Osteoblast (primary cell): ENCODE results near the gene HNRNPL. TPM values are rescaled to one million over a fixed set of nuclear protein-coding genes. Genes with fewer than 3 reads are reported as not detected.

ENCODE experiments used
- DNase-seq: peaks from one replicate; pipeline ENCODE4 v3.0.0; 2011; ENCODE audit warnings: low spot score, mixed read lengths; ENCODE audit not compliant: insufficient read length; ENCODE audit errors: missing footprints
- H2AFZ ChIP-seq: 2 replicates; pipeline ENCODE4 v1.6.0; 2011; ENCODE audit warnings: mild to moderate bottlenecking, low read length
- H3K27ac ChIP-seq: 2 replicates; pipeline ENCODE4 v1.5.1; 2011; ENCODE audit warnings: mild to moderate bottlenecking, low read depth, low read length, moderate library complexity
- H3K27me3 ChIP-seq: 2 replicates; pipeline ENCODE4 v1.6.0; 2012; ENCODE audit warnings: mild to moderate bottlenecking, control low read depth, inconsistent platforms, low read length, moderate library complexity; ENCODE audit not compliant: insufficient read depth
- H3K36me3 ChIP-seq: 2 replicates; pipeline ENCODE4 v1.5.1; 2011; ENCODE audit warnings: mild to moderate bottlenecking, low read length, control low read depth, moderate library complexity; ENCODE audit not compliant: insufficient read depth
- H3K4me1 ChIP-seq: 2 replicates; pipeline ENCODE4 v1.5.1; 2011; ENCODE audit warnings: mild to moderate bottlenecking, low read length, control low read depth, moderate library complexity; ENCODE audit not compliant: insufficient read depth
- H3K4me2 ChIP-seq: 2 replicates; pipeline ENCODE4 v1.6.0; 2011; ENCODE audit warnings: mild to moderate bottlenecking, low read length; ENCODE audit not compliant: insufficient read depth
- H3K4me3 ChIP-seq: fragments of 200-600 bp; sonication (generic); 3 replicates; pipeline ENCODE4 v1.5.1; 2012; ENCODE audit warnings: mild to moderate bottlenecking, low read length, inconsistent platforms; ENCODE audit not compliant: insufficient read depth
- H3K79me2 ChIP-seq: 2 replicates; pipeline ENCODE4 v1.6.0; 2012; ENCODE audit warnings: mild to moderate bottlenecking, low read length, control low read depth, inconsistent platforms; ENCODE audit not compliant: insufficient read depth
- H3K9me3 ChIP-seq: 2 replicates; pipeline ENCODE4 v1.5.1; 2011; ENCODE audit warnings: low read depth, low read length, control low read depth
- H4K20me1 ChIP-seq: 2 replicates; pipeline ENCODE4 v1.6.0; 2012; ENCODE audit warnings: mild to moderate bottlenecking, low read length, control low read depth; ENCODE audit not compliant: insufficient read depth
- CTCF ChIP-seq: IDR thresholded peaks from 2 replicates; pipeline ENCODE4 v1.5.1; 2011; ENCODE audit warnings: mild to moderate bottlenecking, low read depth, low read length, moderate library complexity; ENCODE audit errors: extremely low read depth
- total RNA-seq: library from RNA; depleted of rRNA; stranded (reverse); fragments of >200 nt; gene quantifications from 2 replicates; pipeline ENCODE4 v1.2.3, GENCODE V29; 2012

Gene HNRNPL
- total RNA-seq, 1 donor: 188 TPM

- no peak overlapping the region for H3K27ac ChIP-seq
- DNase-seq: peak; percentile 70
- no peaks in the 10 kb centered on the region for H3K27me3 ChIP-seq
- H3K4me2 ChIP-seq: no peak overlapping the region
- H3K4me1 ChIP-seq: no peaks in the 10 kb centered on the region
- H2AFZ ChIP-seq: no peak overlapping the region
- peaks cover 7% of the 10 kb centered on the region for H3K36me3 ChIP-seq
- H4K20me1 ChIP-seq: peaks cover under 1% of the 10 kb centered on the region
- no peaks in the 10 kb centered on the region for H3K9me3 ChIP-seq
- H3K79me2 ChIP-seq: peaks cover 21% of the 10 kb centered on the region
- no peak for TF ChIP-seq CTCF
- H3K4me3 ChIP-seq: no peak overlapping the region
Measured at GRCh38 chr19:38892841-38893240, 43.1 kb upstream of the HNRNPL start.

- Histone ChIP-seq H4K20me1 (no peaks in the 10 kb centered on the region), H3K27ac (no peak overlapping the region), H3K4me3 (no peak overlapping the region), H2AFZ (no peak overlapping the region), H3K27me3 (no peaks in the 10 kb centered on the region), H3K9me3 (no peaks in the 10 kb centered on the region), H3K4me1 (no peaks in the 10 kb centered on the region), H3K4me2 (no peak overlapping the region), H3K79me2 (peaks cover 13% of the 10 kb centered on the region), H3K36me3 (peaks cover 7% of the 10 kb centered on the region)
- no peak for TF ChIP-seq CTCF
- no peak for DNase-seq
Measured at GRCh38 chr19:38891771-38892170, 42.0 kb upstream of the HNRNPL start.

- Histone ChIP-seq H2AFZ (no peak overlapping the region), H3K4me2 (no peak overlapping the region), H3K4me3 (no peak overlapping the region), H3K27me3 (no peaks in the 10 kb centered on the region), H3K36me3 (peaks cover 7% of the 10 kb centered on the region), H3K27ac (no peak overlapping the region), H4K20me1 (no peaks in the 10 kb centered on the region), H3K9me3 (no peaks in the 10 kb centered on the region), H3K4me1 (no peaks in the 10 kb centered on the region), H3K79me2 (peaks cover 8% of the 10 kb centered on the region)
- no peak for DNase-seq
- TF ChIP-seq CTCF: no peak
Measured at GRCh38 chr19:38890686-38891085, 40.9 kb upstream of the HNRNPL start.

GRCh38 chr19:38889803-38890202 lies 40.0 kb upstream of the HNRNPL start:
- Histone ChIP-seq H3K4me2 (no peak overlapping the region), H3K79me2 (peaks cover 4% of the 10 kb centered on the region), H4K20me1 (no peaks in the 10 kb centered on the region), H3K4me3 (no peak overlapping the region), H3K9me3 (no peaks in the 10 kb centered on the region), H3K27ac (no peak overlapping the region), H3K27me3 (no peaks in the 10 kb centered on the region), H2AFZ (no peak overlapping the region), H3K36me3 (peaks cover 7% of the 10 kb centered on the region), H3K4me1 (no peaks in the 10 kb centered on the region)
- peak; percentile 78 for DNase-seq
- no peak for TF ChIP-seq CTCF
